H1 (cell line): ENCODE data around the gene TFG. TPM values are rescaled to one million over a fixed set of nuclear protein-coding genes. Genes with fewer than 3 reads are reported as not detected.
A peak's percentile ranks its signal among the peaks of the same experiment; 100 is the strongest.

Source experiments
- CHD1 ChIP-seq: IDR thresholded peaks from 2 replicates; pipeline ENCODE4 v1.6.1; 2012; ENCODE audit warnings: low read depth, low read length, improper control_type of control experiment
- CHD7 ChIP-seq: fragments of 300-600 bp; sonication (generic); IDR thresholded peaks from 2 replicates; pipeline ENCODE4 v1.7.1; 2012; ENCODE audit warnings: low read length, moderate library complexity, mild to moderate bottlenecking, inconsistent platforms; ENCODE audit not compliant: insufficient replicate concordance
- EP300 ChIP-seq, 2 experiments: IDR thresholded peaks; 1 replicate in 1 of 2; 2 replicates in 1 of 2; pipeline ENCODE4 v1.6.1; 2011 to 2012; ENCODE audit warnings: low read depth in 2 of 2, low read length in 2 of 2, mild to moderate bottlenecking in 2 of 2, borderline replicate concordance in 1 of 2, inconsistent platforms in 1 of 2, moderate library complexity in 1 of 2
- JUND ChIP-seq: IDR thresholded peaks from 2 replicates; pipeline ENCODE4 v1.6.1; 2011; ENCODE audit warnings: mild to moderate bottlenecking, improper control_type of control experiment, low read length
- KDM1A ChIP-seq: fragments of 200-600, 300-600 bp; sonication (generic); IDR thresholded peaks from 2 replicates; pipeline ENCODE4 v1.7.1; 2016; ENCODE audit warnings: mild to moderate bottlenecking, low read length, borderline replicate concordance
- KDM4A ChIP-seq: IDR thresholded peaks from one replicate; pipeline ENCODE4 v1.7.1; 2012; ENCODE audit warnings: low read depth, mild to moderate bottlenecking, moderate library complexity, low read length, inconsistent platforms; ENCODE audit not compliant: severe bottlenecking
- POLR2A ChIP-seq, 2 experiments: IDR thresholded peaks; 1 replicate in 1 of 2; 2 replicates in 1 of 2; pipeline ENCODE4 v1.6.1; 2011; ENCODE audit warnings: low read depth in 2 of 2, low read length in 2 of 2, mild to moderate bottlenecking in 2 of 2; ENCODE audit errors: control extremely low read depth in 1 of 2
- RAD21 ChIP-seq, 2 experiments: IDR thresholded peaks in 1 of 2; conservative IDR thresholded peaks in 1 of 2; 2 replicates each; pipeline ENCODE4 v1.6.1; 2011; ENCODE audit warnings: low read depth in 2 of 2, low read length in 2 of 2, improper control_type of control experiment in 1 of 2, inconsistent platforms in 1 of 2, mild to moderate bottlenecking in 1 of 2, moderate library complexity in 1 of 2
- RBBP5 ChIP-seq: IDR thresholded peaks from 2 replicates; pipeline ENCODE4 v1.7.1; 2012; ENCODE audit warnings: low read depth, mild to moderate bottlenecking, inconsistent platforms, low read length, moderate library complexity, borderline replicate concordance
- polyA plus RNA-seq, 7 experiments: library from polyadenylated mRNA; depleted of rRNA in 3 of 7; stranded (reverse) in 5 of 7; unstranded in 2 of 7; fragments of >200 nt in 5 of 7; fragments of 200-250 nt in 2 of 7; gene quantifications; 1 replicate in 5 of 7; 2 replicates in 1 of 7; 4 replicates in 1 of 7; pipeline versions ENCODE4 v1.2.1 to v1.2.3, GENCODE V29; 2011 to 2013; ENCODE audit warnings: missing spikeins in 2 of 7, mixed read lengths in 2 of 7
- total RNA-seq: library from RNA; stranded (reverse); fragmentation: NEBNext Ultra II Directional; extraction: Animal tissue kit (Norgen Biotek cat#: 25700); gene quantifications from 2 replicates; pipeline ENCODE4 v1.2.1, GENCODE V29; 2021

Gene TFG
- total and polyA plus RNA-seq, 2 of the 8 experiments (the other 6 are each of a cell fraction or from before 2014, with no cell fraction given) = 81.9 to 98.4 TPM

- TF ChIP-seq RAD21 (IDR thresholded peaks at IDR 0.05 in 1 of 2, conservative IDR thresholded peaks at IDR 0.05 in 1 of 2; ENCODE audit: low read depth in 2 of 2, low read length in 2 of 2) (no peak), RBBP5 (no peak), JUND (no peak), CHD7 (peak; percentile 32), KDM1A (no peak), KDM4A (no peak), CHD1 (no peak), EP300 (IDR thresholded peaks at IDR 0.05; ENCODE audit: borderline replicate concordance in 1 of 2, low read depth in 2 of 2, low read length in 2 of 2) (no peak), POLR2A (IDR thresholded peaks at IDR 0.05; ENCODE audit: control extremely low read depth in 1 of 2, low read depth in 2 of 2, low read length in 2 of 2) (no peak)
These were observed 60.4 kb downstream of the TFG start (continued) for GRCh38 chr3:100769693-100770092.
